ENCODE measurements around the gene PARK7.

The PARK7 gene

DNA sequence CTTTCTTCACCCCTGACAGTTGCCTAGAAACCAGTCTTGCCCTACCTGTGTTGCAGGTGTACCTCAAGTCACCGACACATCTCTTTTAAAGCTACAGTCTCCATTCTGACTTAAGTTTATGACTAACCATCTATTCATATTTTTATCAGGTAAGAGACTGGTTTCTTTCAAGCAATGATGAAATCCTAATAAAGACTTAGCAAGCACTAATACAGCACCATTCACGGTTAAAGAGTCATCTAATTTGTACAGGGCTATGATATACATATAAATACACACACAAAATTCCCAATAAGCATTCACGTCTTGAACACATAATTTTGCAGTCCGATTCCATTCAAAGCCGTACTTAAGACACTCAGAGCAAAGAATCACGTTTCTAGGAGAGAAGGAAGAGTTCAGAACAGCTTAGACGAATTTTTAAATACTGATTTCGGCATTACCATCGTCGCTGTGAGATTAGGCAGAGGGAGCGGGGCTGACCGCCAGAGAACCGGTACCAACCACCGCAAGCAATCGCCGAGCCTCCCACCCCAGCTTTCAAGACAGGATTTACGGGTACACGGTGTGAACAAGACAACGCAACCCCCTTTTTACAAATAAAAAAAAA, 63.7 kb downstream of the PARK7 start:
- DNase-seq = no peak

DNA sequence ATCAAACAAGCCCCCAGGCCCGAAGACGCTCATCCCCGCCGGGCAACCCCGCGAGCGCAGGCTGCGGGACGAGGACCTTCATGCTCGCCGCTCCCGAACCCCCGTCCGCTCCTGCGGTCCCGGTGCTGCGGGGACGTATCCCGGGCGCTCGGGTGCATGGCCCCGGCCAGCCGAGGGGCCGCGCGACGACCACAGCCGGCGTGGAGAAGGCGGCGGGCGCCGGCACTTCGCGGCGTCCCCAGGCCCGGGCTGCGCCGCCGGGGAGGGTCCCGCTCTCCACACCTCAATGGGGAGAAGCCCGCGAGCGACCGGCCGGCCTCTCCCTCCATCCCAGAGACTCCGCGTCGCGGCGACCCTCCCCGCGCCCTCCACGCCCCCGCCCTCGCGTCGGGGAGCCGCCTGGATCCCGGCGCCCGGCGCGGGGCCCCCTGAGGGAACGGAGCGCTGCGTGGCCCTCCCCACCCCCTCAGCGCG, 64.2 kb downstream of the PARK7 start:
- DNase-seq = no peak

DNA sequence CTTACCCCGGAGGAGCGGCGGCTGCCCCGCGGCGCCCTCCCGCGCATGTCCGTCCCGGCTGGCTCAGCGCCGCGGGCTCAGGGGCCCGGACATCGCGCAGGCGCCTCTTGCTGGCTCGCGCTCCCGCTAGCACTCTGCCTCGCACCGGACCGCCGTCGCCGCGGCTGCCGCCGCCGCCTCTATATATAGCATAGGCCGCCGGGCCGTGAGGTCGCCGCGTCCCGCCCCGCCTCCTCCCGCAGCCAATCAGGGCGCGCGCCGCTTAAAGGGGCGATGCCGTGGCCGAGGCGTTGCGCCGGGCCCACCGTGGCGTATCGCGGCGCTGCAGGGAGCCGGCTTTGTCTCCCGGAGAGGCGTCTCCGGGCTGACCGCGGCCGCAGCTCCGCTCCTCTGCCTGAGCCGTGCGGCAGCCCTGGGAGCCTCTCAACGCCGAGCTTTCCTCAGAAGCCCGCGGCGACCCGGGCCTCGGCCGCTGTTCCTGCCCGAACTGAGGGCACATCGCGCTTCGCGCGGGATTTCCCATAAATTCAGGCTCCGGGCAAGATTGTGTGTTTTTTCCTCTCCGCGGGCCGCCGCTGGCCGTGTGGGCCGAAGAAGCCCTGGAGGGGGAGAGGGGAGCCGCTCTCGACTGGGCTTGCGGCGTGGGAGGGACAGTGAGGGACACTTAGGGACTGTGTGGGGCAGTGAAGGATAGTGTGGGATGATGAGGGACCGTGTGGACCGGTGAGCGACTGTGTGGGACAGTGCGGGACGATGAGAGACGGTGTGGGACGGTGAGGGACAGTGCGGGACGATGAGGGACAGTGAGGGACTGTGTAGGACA, 64.9 kb downstream of the PARK7 start, which contains the start of gene ERRFI1:
ERRFI1 (minus strand) TSS at position 157 of the 823 bp plus-strand sequence. CDS start 10,690 bp downstream, outside the sequence.
- peak; percentile 72 for DNase-seq

DNA sequence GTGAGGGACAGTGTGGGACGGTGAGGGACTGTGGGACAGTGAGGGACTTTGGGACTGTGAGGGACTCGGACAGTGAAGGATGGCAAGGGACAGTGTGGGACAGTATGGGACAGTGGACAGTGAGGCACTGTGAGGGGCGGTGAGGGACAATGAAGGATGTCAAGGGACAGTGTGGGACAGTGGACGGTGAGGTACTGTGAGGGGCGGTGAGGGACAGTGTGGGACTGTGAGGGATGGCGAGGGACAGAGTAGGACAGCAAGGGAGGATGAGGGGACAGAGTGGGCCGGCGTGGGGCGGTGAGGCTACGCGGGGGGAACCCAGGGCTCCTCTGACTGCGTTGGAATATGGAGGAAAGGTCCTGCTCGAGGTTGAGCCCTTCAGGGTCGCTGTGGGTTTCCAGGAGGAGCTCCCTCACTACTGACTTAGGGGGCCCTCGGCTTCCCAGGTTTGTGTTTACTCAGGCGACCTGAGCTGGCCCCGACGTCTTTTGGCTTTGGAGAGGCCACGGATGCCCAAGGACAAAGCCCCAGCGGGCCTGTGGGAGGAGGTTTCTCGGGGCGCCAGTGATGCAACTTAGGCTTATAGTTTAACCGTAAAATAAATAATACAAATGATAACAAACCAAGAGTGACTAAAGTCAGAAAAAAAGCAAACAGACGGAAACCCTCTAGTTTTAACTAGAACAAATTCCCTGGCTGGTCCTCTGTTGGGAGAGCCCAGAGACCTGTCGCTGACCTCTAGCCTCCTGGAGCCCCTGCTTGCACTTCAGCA, 65.7 kb downstream of the PARK7 start:
- DNase-seq = no peak

DNA sequence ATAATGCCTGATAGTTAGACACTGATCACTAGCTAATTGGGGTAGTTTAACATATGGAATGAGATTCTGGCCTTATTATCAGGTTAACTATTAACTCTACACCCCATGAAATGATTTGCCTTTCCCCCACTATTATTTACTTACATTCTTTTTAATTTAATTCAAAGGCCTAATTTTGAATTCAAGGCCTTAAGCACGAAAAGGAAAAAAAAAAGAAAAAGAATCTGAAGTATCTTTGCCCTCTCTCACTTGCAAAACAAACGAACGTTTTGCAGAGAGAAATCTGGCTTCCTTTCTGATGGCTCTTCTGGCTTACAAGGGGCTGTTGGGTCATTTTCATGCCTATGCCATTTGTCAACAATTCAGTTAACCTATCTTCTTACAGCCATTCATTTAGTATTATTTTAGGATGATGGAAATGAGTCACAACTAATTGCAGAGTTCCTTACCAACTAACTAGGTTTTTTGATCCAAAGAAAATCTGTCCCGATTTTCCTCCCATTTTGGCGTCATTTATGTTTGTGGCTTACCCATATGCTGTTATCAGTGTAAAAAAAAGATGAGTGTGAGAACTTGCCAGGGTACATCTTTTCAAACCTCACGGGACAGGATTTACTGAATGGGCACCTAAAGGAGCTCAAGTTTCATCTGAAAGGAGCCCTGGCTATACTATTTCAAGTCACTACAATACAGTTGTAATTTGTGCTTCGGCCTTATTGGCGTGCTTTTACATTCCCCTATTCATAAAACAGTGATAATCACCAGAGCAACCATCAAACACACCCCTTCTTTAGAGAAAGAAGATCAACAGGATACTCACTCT, 66.4 kb downstream of the PARK7 start:
- no peak for DNase-seq

DNA sequence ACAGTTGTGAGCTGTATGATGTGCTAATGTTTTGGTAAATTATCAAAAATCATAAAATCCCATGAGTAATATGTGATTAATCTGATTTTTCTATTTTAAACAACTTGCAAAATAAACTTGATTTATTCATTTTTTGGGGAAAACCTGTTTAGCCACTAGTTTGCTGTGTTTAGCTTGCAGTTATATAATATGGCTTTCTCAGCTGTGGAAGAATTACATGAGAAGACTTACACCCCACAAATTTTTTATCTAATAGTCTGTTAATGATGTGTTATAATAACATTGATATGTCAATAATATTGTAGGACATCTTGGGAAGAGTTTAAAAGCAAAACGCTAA, 67.0 kb downstream of the PARK7 start:
- no peak for DNase-seq

DNA sequence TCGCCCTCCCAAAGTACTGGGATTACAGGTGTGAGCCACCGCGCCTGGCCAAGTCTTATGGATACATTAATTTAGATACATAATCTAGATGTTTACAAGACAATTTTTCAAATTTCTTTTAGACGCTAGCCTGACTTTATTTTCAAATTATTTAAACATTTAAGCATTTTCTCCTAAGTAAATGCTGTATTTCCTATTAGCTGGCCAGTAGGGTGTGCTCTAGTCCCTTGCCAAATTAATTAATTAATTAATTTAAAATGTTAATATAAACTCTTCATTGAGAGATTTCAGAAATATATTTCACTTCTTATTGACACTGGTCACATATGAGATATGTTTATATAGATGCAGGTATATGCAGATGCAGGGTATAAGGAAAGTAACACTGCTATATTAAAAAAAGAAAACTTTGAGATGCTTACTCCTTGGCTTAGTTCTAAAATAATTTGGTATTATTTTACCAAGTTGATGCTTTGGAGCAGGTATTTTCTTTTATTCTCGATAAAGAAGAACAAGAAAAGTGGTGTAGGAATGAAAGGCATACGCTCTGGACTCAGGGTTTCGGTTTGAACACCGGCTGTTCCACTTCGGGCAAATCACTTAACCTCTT, 69.8 kb downstream of the PARK7 start:
- no peak for DNase-seq

DNA sequence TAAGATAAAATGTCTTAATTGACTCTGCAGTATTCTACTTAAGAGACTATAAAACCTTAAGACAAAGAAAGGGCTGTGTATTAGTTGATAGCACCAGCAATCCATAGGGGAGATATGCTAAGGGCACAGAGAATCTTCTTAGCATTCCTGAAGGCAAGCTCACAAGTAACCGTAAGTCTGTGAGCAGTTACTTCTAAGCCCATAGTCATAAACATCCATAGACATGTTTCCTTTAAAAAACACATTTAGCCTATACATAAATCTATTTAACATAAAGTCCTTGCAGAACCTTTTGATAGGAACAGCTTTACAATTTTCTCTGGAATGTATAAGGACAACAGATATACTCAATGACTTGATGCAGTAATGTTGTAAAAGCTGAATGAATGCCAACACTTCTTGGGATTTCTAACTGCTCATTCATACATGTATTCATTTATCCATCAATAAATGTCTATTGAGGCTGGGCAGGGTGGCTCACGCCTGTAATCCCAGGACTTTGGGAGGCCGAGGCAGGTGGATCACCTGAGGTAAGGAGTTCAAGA, 70.9 kb downstream of the PARK7 start:
- DNase-seq = no peak

DNA sequence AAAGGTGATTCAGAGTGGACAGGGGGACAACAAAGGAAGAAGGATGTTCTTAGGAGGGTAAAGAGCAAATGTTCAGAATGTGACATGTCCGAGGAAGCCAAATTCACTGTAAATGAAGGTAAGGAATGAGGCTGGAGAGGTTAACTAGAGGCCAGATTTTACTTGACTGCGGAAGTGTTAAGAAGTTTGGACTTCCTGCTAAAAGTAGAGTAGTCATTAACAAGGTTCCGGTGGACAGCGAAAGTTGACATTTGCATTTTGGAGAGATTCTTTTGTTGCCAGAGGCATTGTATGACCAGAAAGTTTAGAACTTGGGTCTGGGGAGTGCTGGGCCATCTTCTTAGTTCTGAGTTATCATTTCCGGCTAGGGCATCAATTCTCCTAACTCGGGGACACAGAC, 71.8 kb downstream of the PARK7 start:
- no peak for DNase-seq

Measured in NCI-H1048 (cell line).